Karpas-422 (cell line): ENCODE measurements around the gene BTG4. TPM values are rescaled to one million over a fixed set of nuclear protein-coding genes. Genes with fewer than 3 reads are reported as not detected.

Experiments
- DNase-seq: peaks from one replicate; pipeline ENCODE4 v3.0.0-alpha.2; 2015
- H2AFZ ChIP-seq: fragments of 200-600 bp; sonication (generic); 2 replicates; pipeline ENCODE4 v1.6.1; 2014; ENCODE audit warnings: antibody characterized with exemption, low read length, mixed read lengths
- H3K27ac ChIP-seq: fragments of 200-600 bp; sonication (generic); 2 replicates; pipeline ENCODE4 v1.5.1; 2014; ENCODE audit warnings: mild to moderate bottlenecking, low read length, moderate library complexity
- H3K27me3 ChIP-seq: fragments of 200-600 bp; sonication (generic); 2 replicates; pipeline ENCODE4 v1.6.1; 2014; ENCODE audit warnings: low read length, mixed read lengths
- H3K36me3 ChIP-seq: fragments of 200-600 bp; sonication (generic); 2 replicates; pipeline ENCODE4 v1.6.1; 2014; ENCODE audit warnings: low read length, mixed read lengths; ENCODE audit not compliant: insufficient read depth
- H3K4me1 ChIP-seq: fragments of 200-600 bp; sonication (generic); 2 replicates; pipeline ENCODE4 v1.6.1; 2014; ENCODE audit warnings: mild to moderate bottlenecking, low read length, mixed read lengths
- H3K4me2 ChIP-seq: fragments of 200-600 bp; sonication (generic); 2 replicates; pipeline ENCODE4 v1.6.1; 2014; ENCODE audit warnings: low read length, low read depth, mild to moderate bottlenecking; ENCODE audit not compliant: poor library complexity, severe bottlenecking
- H3K4me3 ChIP-seq: fragments of 200-600 bp; sonication (generic); 2 replicates; pipeline ENCODE4 v1.5.1; 2014; ENCODE audit warnings: mild to moderate bottlenecking, antibody characterized with exemption, low read length, mixed read lengths
- H3K79me2 ChIP-seq: fragments of 200-600 bp; sonication (generic); 2 replicates; pipeline ENCODE4 v1.6.1; 2014; ENCODE audit warnings: mild to moderate bottlenecking, low read length, mixed read lengths
- H3K9ac ChIP-seq: fragments of 200-600 bp; sonication (generic); 2 replicates; pipeline ENCODE4 v1.6.0; 2014; ENCODE audit warnings: low read length
- H3K9me2 ChIP-seq: fragments of 200-600 bp; sonication (generic), shearing (Covaris generic); replicated peaks from 2 replicates; pipeline ENCODE4 v1.6.0; 2014; ENCODE audit warnings: mild to moderate bottlenecking, low read length, moderate library complexity; ENCODE audit not compliant: insufficient read depth
- H3K9me3 ChIP-seq: fragments of 300-700, 200-600 bp; sonication (generic); 2 replicates; pipeline ENCODE4 v1.6.1; 2014; ENCODE audit warnings: low read length, mixed read lengths
- H4K20me1 ChIP-seq: fragments of 200-600 bp; sonication (generic); 2 replicates; pipeline ENCODE4 v1.6.1; 2014; ENCODE audit warnings: mild to moderate bottlenecking, antibody characterized with exemption, low read length, low read depth; ENCODE audit not compliant: insufficient read depth
- total RNA-seq: library from RNA; depleted of rRNA; stranded (reverse); fragments of >200 nt; shearing (Covaris generic); gene quantifications from 2 replicates; pipeline ENCODE4 v1.2.3, GENCODE V29; 2014; ENCODE audit warnings: low replicate concordance

The BTG4 gene
- total RNA-seq, 1 experiment from 2014 or later = not detected

DNA sequence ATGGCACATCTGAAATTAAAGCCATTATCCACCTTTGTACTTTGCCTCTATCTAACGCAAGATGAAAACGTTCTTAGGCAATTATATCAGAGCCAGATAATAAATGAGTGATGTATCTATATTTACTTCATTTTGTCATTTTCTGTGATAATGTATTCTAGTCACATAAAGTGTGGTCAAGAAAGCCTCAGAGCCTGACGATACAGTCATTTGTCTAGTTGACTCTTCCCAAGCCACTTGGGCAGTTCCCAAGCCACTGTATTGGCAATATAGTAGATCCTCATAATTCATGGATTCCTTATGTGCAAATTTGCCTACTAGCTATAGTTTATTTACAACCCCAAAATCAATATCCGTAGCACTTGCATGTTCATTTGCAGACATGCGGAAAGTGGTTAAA, 10.2 kb upstream of the BTG4 start:
- Histone ChIP-seq H3K4me3 (no peak overlapping the region), H3K9ac (no peak overlapping the region), H3K4me1 (no peaks in the 10 kb centered on the region), H3K27ac (no peak overlapping the region), H3K4me2 (no peak overlapping the region), H3K9me2 (no peaks in the 10 kb centered on the region), H4K20me1 (no peaks in the 10 kb centered on the region), H3K27me3 (0 out of 2 replicates have a peak, but pooled peaks cover 3% of the 10 kb centered on the region), H2AFZ (no peak overlapping the region), H3K36me3 (no peaks in the 10 kb centered on the region), H3K9me3 (no peaks in the 10 kb centered on the region), H3K79me2 (no peaks in the 10 kb centered on the region)
- no peak for DNase-seq

DNA sequence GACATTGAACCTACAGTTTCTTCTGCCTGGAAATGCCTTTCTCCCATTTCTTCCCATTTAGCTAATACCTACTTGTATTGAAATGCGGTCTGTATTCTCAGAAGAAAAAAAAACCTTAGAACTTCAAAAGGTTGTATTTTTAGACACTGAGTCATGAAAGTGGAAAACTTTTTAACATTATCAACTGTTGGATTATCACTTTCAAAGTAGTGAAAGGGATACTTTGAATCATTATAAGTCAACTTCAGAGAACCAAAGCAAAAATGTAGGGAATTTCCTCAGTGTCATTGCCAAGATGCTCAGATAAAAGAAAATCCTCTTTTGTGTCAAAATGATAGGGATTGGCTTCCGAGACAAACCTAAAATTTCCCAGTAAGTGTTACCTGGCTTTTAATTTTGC, 8.9 kb upstream of the BTG4 start:
- Histone ChIP-seq H3K36me3 (no peaks in the 10 kb centered on the region), H3K27me3 (0 out of 2 replicates have a peak, but pooled peaks cover 3% of the 10 kb centered on the region), H3K9me2 (no peaks in the 10 kb centered on the region), H3K27ac (no peak overlapping the region), H3K79me2 (no peaks in the 10 kb centered on the region), H3K4me2 (no peak overlapping the region), H3K4me1 (no peaks in the 10 kb centered on the region), H3K9ac (no peak overlapping the region), H4K20me1 (no peaks in the 10 kb centered on the region), H3K4me3 (no peak overlapping the region), H2AFZ (no peak overlapping the region), H3K9me3 (no peaks in the 10 kb centered on the region)
- DNase-seq = no peak

DNA sequence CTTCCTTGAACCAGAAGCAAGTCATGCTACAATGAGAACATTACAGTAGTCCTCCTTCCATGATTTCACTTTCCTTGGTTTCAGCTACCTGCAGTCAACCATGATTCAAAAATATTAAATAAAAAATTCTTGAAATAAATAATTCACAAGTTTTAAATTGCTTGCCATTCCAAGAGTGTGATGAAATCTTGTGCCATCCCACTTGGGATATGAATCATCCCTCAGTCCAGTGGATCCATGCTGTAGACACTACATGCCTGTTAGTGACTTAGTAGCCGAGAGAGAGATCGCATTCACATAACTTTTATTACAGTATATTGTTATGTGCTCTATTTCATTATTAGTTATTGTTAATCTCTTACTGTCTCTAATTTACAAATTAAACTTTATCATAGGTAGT, 8.4 kb upstream of the BTG4 start:
- Histone ChIP-seq H3K27ac (no peak overlapping the region), H2AFZ (no peak overlapping the region)
- DNase-seq = no peak

DNA sequence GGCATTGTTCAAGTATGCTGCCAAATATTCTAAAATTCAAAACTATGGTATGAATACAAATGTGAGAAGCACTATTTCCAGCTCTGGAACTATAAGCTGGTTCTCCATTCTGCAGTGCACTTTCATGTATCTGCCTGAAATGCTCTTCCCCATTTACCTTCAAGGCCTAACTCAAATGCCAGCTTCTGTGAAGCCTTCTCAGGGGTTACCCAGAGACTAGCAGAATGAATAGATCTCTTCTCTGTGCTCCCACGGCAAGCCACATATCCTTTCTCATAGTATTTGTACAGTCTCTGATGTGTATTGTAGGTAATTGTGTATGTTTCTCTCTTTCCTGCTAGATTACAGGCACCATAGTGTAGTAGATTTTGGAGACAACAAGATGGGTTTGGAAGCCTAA, 6.5 kb upstream of the BTG4 start:
- no peak overlapping the region for H3K4me3 ChIP-seq
- no peaks in the 10 kb centered on the region for H3K9me3 ChIP-seq
- no peaks in the 10 kb centered on the region for H3K36me3 ChIP-seq
- no peaks in the 10 kb centered on the region for H3K9me2 ChIP-seq
- no peak overlapping the region for H3K9ac ChIP-seq
- H3K27ac ChIP-seq = no peak overlapping the region
- no peaks in the 10 kb centered on the region for H3K79me2 ChIP-seq
- H4K20me1 ChIP-seq = no peaks in the 10 kb centered on the region
- no peak overlapping the region for H3K4me2 ChIP-seq
- no peaks in the 10 kb centered on the region for H3K4me1 ChIP-seq
- peak overlapping the region; percentile 3; the same call in 1 of the 2 replicates for H2AFZ ChIP-seq
- peak; percentile 67 for DNase-seq
- 0 out of 2 replicates have a peak, but pooled peaks cover 6% of the 10 kb centered on the region for H3K27me3 ChIP-seq

More for the DNA sequence above, 8.4 kb upstream of the BTG4 start:
- Histone ChIP-seq H4K20me1 (no peaks in the 10 kb centered on the region), H3K9me2 (no peaks in the 10 kb centered on the region), H3K4me3 (no peak overlapping the region), H3K4me2 (no peak overlapping the region), H3K79me2 (no peaks in the 10 kb centered on the region), H3K9ac (no peak overlapping the region), H3K9me3 (no peaks in the 10 kb centered on the region), H3K27me3 (0 out of 2 replicates have a peak, but pooled peaks cover 3% of the 10 kb centered on the region), H3K4me1 (no peaks in the 10 kb centered on the region), H3K36me3 (no peaks in the 10 kb centered on the region)

DNA sequence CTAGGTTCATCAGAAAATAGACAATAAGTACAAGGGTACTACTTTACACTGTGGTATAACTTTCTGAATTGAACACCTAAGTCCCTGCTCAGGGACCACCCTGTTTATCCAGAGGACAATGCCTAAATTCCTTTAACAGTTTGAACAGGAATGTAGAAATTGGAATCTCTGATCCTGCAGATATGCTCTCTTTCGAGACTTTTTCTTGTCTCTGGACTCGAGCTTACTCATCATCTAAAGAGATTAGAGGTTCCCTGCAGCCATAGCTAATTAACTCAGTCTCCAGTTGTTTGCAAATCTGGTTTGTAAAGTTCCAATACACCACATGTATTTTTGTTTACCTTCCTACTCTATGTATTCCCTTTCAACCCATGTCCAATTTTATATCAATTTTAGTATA, 3.4 kb upstream of the BTG4 start:
- Histone ChIP-seq H4K20me1 (no peaks in the 10 kb centered on the region), H3K4me1 (no peaks in the 10 kb centered on the region), H3K4me3 (no peak overlapping the region), H3K79me2 (no peaks in the 10 kb centered on the region), H3K27ac (no peak overlapping the region), H3K36me3 (no peaks in the 10 kb centered on the region), H3K9ac (no peak overlapping the region), H3K9me3 (no peaks in the 10 kb centered on the region), H3K4me2 (no peak overlapping the region), H3K27me3 (0 out of 2 replicates have a peak, but pooled peaks cover 3% of the 10 kb centered on the region), H3K9me2 (no peaks in the 10 kb centered on the region), H2AFZ (no peak overlapping the region)
- DNase-seq = no peak

DNA sequence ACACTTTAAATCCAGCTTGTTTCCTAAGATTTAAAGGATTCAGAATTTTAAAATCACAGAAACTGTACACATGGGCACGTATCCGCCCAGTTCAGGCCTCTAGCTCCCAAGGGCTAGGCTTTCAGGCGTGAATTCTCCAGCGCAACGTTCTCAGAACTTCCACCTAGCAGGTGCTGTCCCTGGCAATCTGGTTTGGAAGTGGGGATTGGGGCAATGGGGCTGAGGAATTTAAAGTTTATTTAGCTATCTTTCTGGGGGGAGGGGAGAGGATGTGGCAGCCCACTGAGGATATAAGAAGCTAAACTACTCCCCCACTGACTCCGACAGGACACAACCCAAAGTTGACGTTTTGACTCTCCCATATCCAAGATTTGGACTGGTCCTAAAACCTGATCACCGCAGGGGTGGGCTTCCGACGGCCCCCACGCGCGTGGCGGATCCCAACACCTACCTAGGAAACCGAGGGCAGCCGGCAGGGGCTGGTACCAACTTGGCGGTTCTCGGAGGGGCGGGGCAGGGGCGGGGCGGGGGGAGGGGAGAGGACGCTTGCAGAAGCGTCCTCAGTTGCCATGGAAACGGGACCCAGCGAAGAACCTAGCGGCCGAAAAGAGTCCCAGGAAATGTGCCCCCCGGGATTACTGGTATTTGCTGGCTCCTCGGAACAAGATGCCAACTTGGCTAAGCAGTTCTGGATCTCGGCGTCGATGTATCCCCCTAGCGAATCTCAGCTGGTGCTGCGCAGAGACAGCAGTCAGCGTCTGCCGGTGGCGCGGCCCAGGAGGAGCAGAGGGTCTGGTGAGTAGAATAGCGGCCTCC, 2.2 kb upstream of the BTG4 start, which contains the start of gene HOATZ:
TSS of gene HOATZ (plus strand) at position 563 of the 816 bp plus-strand sequence. CDS start at position 570, 7 bp downstream.
- no peak for DNase-seq
- Histone ChIP-seq H3K27me3 (0 out of 2 replicates have a peak, but pooled peaks cover 3% of the 10 kb centered on the region), H3K4me3 (no peak within 1 kb of the TSS), H3K79me2 (no peaks in the 10 kb centered on the region), H3K9me2 (no peaks in the 10 kb centered on the region), H3K9ac (no peak within 1 kb of the TSS), H3K27ac (no peak within 1 kb of the TSS), H3K9me3 (no peaks in the 10 kb centered on the region), H3K4me2 (no peak within 1 kb of the TSS), H3K4me1 (no peaks in the 10 kb centered on the region), H3K36me3 (no peaks in the 10 kb centered on the region), H2AFZ (no peak within 1 kb of the TSS), H4K20me1 (no peaks in the 10 kb centered on the region)

DNA sequence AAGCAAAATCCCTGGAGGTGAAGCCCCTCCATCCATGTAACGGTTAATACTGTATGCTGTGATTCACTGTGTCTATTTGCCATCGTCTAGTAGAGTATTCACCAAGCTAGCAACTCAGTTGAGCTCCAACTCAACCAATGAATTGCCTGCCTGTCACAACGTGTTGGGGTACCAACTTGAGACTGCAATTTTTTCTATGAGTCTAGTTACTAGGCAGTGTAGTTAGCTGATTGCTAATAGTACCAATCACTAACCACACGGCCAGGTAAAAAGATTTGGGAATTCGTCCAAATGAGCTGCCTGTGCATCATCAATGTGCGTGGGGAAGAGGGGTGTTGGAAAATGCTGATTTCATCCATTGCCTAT, 1.0 kb upstream of the BTG4 start:
- H3K4me3 ChIP-seq = no peak overlapping the region

DNA sequence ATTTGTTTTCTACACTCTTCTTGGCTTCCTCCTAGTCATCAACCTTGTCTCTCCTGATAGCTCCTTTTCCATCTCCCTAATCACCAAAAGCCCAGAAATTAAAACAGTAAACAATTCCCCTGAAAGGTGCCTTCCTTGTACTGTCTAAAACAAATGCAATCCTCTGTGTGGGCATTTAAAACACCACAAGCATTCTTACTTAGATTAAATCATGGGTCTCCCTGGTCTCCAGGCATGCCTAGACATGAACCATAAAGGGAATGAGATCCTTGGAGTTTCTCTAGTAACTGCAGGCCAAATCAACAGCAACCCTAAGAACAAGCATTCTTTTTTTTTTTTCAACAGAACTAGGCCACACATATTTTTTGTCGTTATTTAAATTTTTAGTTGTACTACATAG, 1.9 kb downstream of the BTG4 start:
- Histone ChIP-seq H4K20me1 (no peaks in the 10 kb centered on the region), H3K9me3 (no peaks in the 10 kb centered on the region), H3K4me1 (no peaks in the 10 kb centered on the region), H3K79me2 (no peaks in the 10 kb centered on the region), H3K4me3 (no peak overlapping the region), H3K36me3 (no peaks in the 10 kb centered on the region), H3K9ac (no peak overlapping the region), H3K27ac (no peak overlapping the region), H3K9me2 (peaks cover 6% of the 10 kb centered on the region; the same call in 1 of the 2 replicates), H2AFZ (no peak overlapping the region), H3K4me2 (no peak overlapping the region), H3K27me3 (0 out of 2 replicates have a peak, but pooled peaks cover under 1% of the 10 kb centered on the region)
- DNase-seq = no peak

More for the DNA sequence above, 1.0 kb upstream of the BTG4 start:
- H3K4me2 ChIP-seq = no peak overlapping the region
- H2AFZ ChIP-seq = no peak overlapping the region
- no peak for DNase-seq
- H3K27ac ChIP-seq = no peak overlapping the region
- no peaks in the 10 kb centered on the region for H3K9me2 ChIP-seq
- no peaks in the 10 kb centered on the region for H3K9me3 ChIP-seq
- 0 out of 2 replicates have a peak, but pooled peaks cover 3% of the 10 kb centered on the region for H3K27me3 ChIP-seq
- H3K36me3 ChIP-seq = no peaks in the 10 kb centered on the region
- no peak overlapping the region for H3K9ac ChIP-seq
- H3K79me2 ChIP-seq = no peaks in the 10 kb centered on the region
- H4K20me1 ChIP-seq = no peaks in the 10 kb centered on the region
- no peaks in the 10 kb centered on the region for H3K4me1 ChIP-seq
